Uterus (tissue), 2 donors: ENCODE data around the gene TUBB6.

ENCODE experiments used
- POLR2A ChIP-seq, 2 donors: fragments of 450-650 bp; IDR thresholded peaks; one replicate each; pipeline ENCODE4 v1.6.1; 2016; ENCODE audit warnings: antibody characterized with exemption in 2 of 2, mild to moderate bottlenecking in 1 of 2, moderate library complexity in 1 of 2
- TF ChIP-seq, protein P1 (sequence below), 4 experiments: fragments of 200-600 bp in 2 of 4; fragments of 450-650 bp in 2 of 4; sonication (generic) in 2 of 4; IDR thresholded peaks; one replicate each; pipeline ENCODE4 v1.5.1; 2016 to 2019; ENCODE audit warnings: antibody characterized with exemption in 4 of 4, mild to moderate bottlenecking in 2 of 4, moderate library complexity in 1 of 4

GRCh38 chr18:12288403-12288755, 19.7 kb upstream of the TUBB6 start:
- TF ChIP-seq, protein P1, sequence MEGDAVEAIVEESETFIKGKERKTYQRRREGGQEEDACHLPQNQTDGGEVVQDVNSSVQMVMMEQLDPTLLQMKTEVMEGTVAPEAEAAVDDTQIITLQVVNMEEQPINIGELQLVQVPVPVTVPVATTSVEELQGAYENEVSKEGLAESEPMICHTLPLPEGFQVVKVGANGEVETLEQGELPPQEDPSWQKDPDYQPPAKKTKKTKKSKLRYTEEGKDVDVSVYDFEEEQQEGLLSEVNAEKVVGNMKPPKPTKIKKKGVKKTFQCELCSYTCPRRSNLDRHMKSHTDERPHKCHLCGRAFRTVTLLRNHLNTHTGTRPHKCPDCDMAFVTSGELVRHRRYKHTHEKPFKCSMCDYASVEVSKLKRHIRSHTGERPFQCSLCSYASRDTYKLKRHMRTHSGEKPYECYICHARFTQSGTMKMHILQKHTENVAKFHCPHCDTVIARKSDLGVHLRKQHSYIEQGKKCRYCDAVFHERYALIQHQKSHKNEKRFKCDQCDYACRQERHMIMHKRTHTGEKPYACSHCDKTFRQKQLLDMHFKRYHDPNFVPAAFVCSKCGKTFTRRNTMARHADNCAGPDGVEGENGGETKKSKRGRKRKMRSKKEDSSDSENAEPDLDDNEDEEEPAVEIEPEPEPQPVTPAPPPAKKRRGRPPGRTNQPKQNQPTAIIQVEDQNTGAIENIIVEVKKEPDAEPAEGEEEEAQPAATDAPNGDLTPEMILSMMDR (IDR thresholded peaks at IDR 0.05) = no peak
- no peak for TF ChIP-seq POLR2A (IDR thresholded peaks at IDR 0.05)
